Stimulated activated CD4-positive, alpha-beta T cell treated with anti-CD3 and anti-CD28 coated beads, Interleukin-1b, Interleukin-23, amount 100 ng/mL, for 24 hours (primary cell): Measurements from ENCODE around the gene PLSCR1.

Experiments
- DNase-seq, 4 experiments: peaks; one replicate each; pipeline ENCODE4 v3.0.0-alpha.2; 2020; ENCODE audit warnings: low read depth in 4 of 4, low spot score in 1 of 4

Gene PLSCR1, protein sequence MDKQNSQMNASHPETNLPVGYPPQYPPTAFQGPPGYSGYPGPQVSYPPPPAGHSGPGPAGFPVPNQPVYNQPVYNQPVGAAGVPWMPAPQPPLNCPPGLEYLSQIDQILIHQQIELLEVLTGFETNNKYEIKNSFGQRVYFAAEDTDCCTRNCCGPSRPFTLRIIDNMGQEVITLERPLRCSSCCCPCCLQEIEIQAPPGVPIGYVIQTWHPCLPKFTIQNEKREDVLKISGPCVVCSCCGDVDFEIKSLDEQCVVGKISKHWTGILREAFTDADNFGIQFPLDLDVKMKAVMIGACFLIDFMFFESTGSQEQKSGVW

DNA sequence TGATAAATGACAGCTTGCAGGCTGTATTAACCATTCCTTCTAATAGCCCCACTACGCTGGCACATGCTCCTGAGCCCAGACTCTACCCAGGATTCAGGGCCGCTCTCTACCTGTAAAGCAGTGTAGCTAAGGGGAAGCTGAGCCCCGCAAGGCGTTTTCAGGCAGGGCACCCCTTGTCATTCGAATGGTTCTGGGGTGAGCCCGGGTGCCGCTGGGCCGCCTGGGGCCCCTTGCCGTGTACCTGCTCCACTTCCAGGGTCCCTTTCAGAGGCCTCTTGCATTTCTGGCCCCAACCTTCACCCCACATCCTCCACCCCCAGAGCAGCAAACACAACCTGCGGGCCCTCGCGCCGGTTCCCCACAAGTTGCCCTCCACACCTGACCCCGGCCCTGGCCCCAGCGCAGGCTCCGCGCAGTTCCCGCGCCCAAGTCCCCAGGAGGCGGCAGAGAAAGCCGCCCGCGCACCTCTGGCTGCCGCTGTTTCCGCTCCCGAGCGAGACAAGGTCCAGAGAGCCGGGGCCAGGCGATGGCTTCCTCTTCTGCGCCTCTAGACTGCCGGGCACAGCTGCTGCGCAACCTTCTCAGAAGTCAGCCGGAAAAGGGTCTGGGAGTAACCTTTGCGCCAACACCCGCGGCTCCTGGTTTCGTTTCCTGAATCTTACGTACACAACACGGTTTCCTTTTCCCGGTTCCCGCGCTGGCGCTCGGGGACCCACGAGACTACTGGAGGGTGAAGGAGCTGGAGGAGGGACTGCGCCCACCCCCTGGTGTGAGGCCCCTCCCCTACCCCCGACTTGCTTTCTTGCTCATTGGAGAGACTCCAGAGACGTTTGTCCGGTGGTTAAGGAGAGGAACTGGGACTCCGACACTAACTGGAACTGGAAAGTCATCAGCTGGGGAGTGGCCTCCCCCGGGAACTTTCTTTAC is at the start of gene PLSCR1:
PLSCR1 (minus strand) TSS at position 606 of the 927 bp plus-strand sequence. CDS start 8,055 bp downstream, outside the sequence.
- DNase-seq, result peak; percentile 19 to 70 (median 46)

DNA sequence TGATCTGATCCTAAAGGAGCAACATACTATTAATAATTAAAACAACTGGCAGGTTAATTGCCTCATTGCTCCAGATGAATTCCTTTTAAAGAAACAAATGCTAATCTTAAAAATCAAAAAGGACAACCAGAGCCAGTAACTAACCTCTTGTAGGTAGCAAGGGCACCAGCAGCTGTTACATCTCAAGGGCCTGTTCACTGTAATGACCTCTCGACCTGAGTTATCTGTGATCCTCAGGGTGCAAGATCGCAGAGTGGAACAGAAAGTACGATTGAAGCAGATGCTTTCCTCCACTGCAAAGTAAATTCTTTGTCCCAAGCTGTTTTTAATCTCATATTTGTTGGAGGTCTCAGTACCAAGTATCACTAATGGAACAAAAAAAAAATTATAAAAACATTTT is 49.4 kb upstream of the PLSCR1 start:
- no peak for DNase-seq

DNA sequence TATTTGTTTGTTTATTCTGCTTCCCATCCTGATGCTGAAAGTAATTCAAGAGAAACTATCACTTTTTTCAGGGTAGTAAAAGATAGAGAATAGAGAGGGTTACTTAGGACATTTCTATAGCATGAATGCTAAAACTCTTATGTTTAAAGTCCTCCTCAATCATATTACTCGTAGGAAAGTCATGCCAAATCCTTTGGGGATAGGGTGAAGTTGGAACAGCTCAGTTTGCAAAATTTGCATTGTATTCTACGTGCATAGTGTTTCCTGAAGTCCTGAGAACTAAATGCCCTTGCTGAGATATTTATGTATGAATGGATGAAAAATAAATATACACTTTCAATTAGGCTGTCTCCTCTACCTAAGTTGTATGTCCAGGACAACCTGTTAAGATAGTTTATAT is 46.1 kb upstream of the PLSCR1 start:
- no peak for DNase-seq

DNA sequence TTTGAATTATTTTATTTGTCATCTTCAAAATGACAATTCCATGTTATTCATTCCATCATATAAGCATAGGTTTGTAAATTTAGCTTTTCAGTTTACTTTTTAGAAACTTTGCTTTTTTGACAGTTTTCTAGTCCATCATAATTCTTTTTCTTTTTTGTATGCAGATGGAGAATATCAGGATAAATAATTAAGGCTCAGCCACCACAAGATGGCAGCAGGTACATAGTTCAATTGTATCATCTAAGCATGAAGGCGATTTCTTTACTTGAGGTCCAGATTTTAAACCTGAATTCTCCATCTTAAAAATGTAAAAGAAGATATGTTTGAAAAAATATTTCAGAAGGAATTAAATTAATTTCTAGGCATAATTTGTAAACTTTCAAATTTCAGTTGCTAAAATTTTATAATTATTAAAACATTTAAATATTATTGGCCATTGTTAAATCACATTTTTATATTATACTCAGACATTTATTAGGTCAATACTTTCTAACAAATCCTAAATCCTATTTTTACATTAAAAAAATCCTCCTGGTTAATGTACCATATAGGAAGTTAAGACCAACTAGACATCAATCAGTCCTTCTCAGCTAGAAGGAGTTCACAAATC is 45.6 kb upstream of the PLSCR1 start:
- DNase-seq, result no peak

DNA sequence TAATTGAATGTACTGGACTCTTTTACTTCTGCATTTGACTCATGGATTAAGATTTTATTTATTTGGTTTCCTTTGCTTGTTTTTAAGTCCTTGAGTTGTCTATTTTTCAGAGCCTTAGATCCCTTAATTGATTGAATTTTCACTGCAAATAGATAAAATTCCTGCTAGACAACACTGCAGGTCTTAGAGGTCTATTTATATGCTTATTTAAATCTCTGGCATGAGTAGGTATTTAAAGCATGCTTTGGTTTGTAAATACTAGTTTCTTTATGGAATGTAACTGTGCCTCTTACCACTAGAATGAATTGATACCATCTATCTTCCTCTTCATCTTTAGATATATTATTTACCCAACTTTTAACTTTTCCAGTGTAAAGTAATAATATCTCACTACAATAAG is 40.7 kb upstream of the PLSCR1 start:
- no peak for DNase-seq

DNA sequence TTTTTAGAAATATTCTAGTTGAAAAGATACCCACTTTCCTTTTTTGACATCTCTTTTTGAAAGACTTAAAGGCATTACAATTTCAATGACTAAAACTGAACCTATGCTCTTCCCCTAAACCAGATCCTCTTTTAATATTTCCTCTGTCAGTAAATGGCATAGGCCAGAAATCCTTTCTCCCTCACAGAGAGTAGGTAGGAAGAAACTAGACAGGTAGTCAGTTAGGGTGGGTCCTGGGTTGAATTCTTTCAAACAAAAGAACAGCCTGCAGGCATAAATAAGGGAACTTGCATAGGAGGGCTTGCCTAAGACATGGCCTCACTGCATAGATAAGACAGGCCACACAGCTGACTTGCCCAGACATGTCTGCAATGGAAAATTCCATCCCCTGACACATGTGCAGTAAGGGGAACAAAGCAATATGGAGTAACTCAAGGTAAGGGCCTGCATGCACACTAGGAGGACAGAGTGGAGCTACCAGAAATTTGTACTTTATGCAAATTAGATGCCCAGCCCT is 37.6 kb upstream of the PLSCR1 start:
- no peak for DNase-seq

DNA sequence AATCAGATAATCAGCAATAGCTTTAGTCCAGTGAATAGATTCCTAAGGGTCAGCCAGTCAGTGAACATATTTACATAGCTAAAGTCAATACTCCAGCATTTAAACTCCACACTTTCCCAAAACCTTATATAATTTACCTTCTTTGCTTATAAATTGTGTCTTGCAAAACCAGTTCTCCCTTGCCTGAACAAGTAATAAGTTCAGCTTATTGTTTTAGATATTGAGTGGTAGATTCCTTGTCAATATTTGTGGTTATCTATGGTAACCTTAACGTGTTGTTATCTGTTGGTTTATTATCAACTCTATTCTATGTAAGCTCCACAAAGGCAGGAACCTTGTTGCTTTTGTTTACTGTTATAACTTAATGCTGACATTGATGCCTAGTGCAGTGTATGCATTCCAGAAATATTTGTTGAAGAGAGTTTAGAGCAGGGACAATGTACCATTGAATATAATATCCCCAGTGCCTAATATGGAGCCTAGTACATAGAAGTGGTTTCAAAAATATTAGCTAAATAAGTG is 36.7 kb upstream of the PLSCR1 start:
- DNase-seq, result no peak

DNA sequence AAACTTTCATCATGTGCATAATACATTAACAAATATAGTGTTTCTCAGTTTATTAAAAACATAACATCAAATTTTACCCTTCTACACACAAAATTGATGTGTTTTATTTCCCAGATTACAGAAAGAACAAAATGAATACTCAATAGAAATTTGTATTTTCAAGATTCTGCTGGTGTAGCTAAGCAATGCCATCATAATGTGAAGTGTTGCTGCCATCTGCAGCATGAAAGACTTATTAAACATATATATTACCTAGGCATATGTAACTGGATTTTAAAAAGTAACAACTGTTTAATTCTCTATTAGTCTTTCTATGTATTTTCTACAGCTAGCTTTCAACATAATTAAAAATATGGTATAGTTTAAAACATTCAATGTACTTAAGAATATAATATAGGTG is 33.3 kb upstream of the PLSCR1 start:
- DNase-seq, result peak in 1 of 4 experiments; percentile 7

DNA sequence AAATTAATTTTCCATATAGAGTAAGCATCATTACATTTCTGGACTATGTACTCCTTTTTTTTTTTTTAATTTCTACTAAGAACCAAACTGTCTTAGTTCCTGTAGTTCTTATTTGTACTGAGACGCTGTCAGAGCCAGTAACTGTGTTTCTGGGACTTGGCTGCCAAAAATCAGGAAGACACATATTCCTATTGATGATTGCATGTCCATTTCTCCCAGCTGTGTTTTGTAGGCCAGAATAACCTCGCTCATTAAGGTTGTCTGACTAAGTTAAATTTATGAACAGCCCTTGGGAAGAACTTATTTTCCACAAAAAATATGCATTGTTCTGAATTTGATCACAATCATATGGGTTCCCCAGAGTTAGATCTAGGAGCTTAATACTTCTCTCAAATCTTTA is 31.2 kb upstream of the PLSCR1 start:
- DNase-seq, result no peak

DNA sequence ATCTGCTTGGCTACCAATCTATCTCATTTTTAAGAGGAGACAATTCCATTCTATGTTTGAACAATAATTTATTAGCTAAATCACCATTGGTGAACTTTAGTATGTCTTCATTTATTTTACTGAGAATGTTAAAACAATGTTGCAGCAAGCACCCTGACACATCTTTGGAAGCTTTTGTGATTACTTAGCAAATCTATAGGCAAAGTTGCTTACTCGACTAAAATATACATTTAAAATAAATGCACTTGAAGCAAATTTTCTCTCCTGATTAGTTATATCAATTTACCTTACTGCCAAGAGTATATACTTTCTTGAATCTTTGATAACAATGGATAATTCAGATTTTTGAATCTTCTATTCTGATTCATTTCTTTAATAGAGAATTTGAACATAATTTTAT is 29.8 kb upstream of the PLSCR1 start:
- no peak for DNase-seq

DNA sequence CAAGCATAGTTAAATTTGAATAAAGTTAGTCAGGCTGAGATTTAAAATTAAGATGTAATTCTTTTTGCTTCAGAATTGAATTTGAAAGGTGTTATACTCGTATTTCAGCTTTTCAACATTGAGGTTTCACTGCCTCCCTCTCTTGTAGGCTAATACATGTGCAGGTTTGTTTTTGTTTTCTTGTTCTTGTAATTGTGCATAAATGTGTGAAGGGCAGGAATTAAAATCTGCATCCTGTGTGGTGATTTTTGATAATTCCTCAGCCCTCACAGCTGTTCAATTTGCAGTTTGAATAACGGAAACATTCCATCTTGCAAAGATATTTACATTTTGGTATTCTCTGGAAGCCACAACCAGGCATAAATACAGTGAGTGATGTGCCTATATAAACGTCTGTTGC is 24.9 kb upstream of the PLSCR1 start:
- no peak for DNase-seq

DNA sequence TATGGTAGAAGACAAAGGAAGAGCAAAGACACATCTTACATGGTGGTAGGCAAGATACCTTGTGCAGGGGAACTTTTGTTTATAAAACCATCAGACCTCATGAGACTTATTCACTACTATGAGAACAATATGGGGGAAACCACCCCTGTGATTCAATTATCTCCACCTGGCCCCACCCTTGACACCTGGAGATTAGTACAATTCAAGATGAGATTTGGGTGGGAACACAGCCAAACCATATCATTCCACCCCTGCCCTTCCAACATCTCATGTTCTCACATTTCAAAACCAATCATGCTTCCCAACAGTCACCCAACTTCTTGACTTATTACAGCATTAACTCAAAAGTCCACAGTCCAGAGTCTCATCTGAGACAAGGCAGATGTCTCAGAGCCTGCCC is 21.7 kb upstream of the PLSCR1 start:
- DNase-seq, result no peak

DNA sequence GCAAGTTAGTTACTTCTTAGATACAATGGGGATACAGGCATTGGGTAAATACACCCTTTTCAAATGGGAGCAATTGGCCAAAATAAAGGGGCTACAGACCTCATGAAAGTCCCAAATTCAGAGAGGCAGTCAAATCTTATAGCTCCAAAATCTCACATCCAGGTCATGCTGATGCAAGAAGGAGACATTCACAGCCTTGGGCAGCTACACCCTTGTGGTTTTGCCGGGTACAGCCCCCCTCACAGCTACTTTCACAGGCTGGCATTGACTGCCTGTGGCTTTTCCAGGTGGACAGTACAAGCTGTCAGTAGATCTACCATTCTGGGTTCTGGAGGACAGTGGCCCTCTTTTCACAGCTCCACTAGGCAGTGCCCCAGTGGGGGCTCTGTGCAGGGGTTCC is 17.5 kb upstream of the PLSCR1 start:
- DNase-seq, result no peak

DNA sequence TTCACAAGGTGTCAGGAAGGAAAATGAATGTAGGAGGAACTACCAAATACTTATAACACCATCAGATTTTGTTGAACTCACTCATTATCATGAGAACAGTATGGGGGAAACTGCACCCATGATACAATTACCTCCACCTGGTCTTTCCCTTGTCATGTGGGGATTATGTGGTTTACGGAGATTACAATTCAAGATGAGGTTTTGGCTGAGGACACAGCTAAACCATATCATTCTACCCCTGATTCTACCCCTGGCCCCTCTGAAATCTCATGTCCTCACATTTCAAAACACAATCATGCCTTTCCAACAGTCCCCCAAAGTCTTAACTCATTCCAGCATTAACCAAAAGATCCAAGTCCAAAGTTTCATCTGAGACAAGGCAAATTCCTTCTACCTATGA is 17.1 kb upstream of the PLSCR1 start:
- DNase-seq, result no peak

DNA sequence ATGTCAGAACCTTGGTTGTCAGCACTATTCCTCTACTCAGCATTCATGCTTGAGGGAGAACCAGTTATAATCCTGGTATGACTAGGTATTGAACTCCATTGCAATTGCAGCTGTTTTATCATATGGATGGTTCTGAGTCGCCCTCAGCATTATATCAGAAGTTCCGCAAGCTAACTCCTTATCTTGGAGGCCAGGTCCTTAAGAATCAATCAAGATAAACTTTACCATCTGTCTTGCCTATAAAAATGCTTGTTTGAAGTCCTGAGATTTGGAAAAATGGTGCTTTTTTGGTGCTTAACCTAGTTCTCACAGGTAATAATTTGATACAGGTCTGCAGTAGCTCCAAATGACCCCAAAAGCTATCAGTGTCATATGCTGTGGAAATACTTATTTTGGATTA is 16.3 kb upstream of the PLSCR1 start:
- no peak for DNase-seq

DNA sequence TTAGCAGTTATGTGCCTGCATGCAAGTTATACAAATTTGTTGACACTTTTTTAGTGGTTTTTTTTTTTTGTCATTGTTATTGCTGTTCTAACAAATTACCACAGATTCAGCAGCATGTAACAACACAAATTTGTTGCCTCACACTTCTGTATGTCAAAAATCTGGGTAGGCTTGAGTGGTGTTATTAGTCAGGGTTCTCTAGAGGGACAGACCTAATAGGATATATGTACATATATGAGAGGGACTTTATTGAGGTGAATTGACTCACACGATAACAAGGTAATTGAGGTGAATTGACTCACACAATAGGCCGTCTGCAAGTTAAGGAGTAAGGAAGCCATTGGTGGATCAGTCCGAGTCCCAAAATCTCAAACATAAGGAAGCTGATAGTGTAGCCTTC is 15.0 kb upstream of the PLSCR1 start:
- DNase-seq, result no peak

DNA sequence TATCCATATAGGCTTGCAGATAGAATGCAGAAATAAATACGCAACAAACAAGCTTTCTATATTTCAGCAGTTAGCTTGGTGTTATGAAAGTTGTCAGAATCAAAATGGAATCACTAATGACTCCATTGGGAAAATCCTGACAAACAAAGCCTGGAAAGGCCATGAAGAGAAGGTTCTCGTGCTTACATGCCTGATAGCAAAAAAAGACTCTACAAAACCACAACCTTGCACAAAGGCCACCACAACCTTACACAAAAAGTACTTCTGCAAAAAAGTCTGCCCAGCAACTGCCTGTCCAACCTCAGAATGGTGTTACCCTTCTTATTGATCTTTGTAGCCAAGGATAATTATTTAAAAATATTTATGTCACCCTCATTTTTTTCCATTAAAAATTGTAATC is 14.4 kb upstream of the PLSCR1 start:
- DNase-seq, result no peak

DNA sequence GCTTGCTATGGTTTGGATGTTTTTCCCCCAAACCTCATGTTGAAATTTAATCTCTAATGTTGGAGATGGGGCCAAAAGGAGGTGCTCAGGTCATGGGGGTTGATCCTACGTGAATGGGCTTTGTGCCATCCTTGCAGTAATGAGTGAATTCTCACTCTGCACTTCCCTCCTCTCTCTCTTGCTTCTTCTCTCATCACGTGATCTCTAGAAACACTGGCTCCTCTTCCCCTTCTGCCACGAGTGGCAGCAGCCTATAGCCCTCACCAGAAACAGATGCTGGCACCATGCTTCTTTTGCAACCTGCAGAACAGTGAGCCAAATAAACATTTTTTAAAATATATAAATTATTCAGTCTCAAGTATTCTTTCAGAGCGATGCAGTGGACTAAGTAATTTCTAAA is 13.3 kb upstream of the PLSCR1 start:
- DNase-seq, result no peak

DNA sequence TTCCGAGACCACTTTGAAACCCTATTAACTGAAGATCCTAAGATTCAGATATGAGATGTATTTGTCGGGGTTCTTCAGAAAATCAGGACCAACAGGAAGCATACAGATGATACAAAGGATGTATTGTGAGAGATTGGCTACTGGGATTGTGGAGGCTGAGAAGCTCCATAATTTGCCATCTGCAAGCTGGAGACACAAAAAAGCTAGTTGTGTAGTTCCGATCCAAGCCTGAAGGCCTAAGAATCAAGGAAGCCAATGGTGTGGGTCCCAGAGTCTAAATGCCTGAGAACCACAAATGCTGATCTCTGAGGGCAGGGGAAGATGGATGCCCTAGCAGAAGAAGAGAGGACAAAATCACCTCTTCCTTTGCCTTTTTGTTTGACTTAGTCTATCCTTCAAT is 10.9 kb upstream of the PLSCR1 start:
- no peak for DNase-seq

DNA sequence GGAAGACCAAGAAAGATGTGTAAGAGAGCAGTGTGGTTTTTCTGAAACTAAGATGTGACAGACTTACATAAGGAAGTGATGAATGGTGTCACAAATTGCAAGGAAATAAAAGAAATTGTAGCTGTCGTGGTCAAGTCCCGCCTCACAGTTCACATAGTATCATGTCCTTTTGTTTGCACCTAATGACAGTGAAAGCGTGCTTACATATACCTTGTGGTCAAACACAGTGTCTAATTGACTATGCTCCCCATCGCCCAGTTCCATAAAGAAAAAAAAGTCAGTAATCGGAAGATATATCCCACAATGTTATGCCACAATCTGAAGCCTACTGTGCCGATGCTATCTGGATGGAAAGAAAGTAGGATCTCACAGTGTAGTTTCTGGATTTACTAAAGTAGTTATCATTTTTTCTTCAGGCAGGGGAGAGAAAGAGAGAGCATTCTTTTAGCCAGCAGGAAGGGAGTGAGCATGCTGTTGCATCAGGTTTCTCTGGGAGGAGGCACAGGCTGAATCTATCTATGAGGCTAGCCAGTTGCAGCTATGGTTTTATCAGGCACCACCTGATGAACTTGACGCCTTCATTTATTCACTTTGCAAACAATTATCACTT is 9.8 kb upstream of the PLSCR1 start:
- DNase-seq, result no peak
